Astrocyte of the cerebellum (primary cell): ENCODE measurements around the gene PRKCB.
"Not testable (repeated sequence)": the region's sequence is repeated elsewhere in the genome, so short reads cannot be mapped to it uniquely, and the experiment has no call there.

Source experiments
- DNase-seq: peaks from one replicate; pipeline ENCODE4 v3.0.0-alpha.2; 2011; ENCODE audit warnings: low read depth
- H3K4me3 ChIP-seq: 2 replicates; pipeline ENCODE4 v1.5.1; 2011; ENCODE audit warnings: mild to moderate bottlenecking, low read depth, low read length, moderate library complexity
- CTCF ChIP-seq: IDR thresholded peaks from 2 replicates; pipeline ENCODE4 v1.5.1; 2012; ENCODE audit warnings: low read length, low read depth, moderate library complexity, mild to moderate bottlenecking; ENCODE audit errors: missing control alignments
- in situ Hi-C: cut with HindIII; loops from 2 replicates; pipeline ENCODE4 v1.10.0; 2017; ENCODE audit warnings: low sequenced_read_pairs

Gene PRKCB

GRCh38 chr16:24009955-24010354, 174.2 kb downstream of the PRKCB start:
- no peak for TF ChIP-seq CTCF
- DNase-seq, result no peak
- H3K4me3 ChIP-seq, result no peak overlapping the region
- in situ Hi-C loops, result no loop called here

GRCh38 chr16:24010440-24011089, 174.8 kb downstream of the PRKCB start:
- peak; percentile 63 for TF ChIP-seq CTCF
- peak; percentile 26 for DNase-seq
- no peak overlapping the region for H3K4me3 ChIP-seq
- in situ Hi-C loops, result no loop called here

GRCh38 chr16:24011237-24011636, 175.5 kb downstream of the PRKCB start:
- no peak for TF ChIP-seq CTCF
- in situ Hi-C loops, result no loop called here
- DNase-seq, result no peak
- no peak overlapping the region for H3K4me3 ChIP-seq

- in situ Hi-C loops, result no loop called here
- TF ChIP-seq CTCF, result no peak
- H3K4me3 ChIP-seq, result no peak overlapping the region
- no peak for DNase-seq
These were observed 177.4 kb downstream of the PRKCB start for GRCh38 chr16:24013054-24013636.

- no peak overlapping the region for H3K4me3 ChIP-seq
- in situ Hi-C loops, result no loop called here
- no peak for DNase-seq
- TF ChIP-seq CTCF, result no peak
These were observed 178.3 kb downstream of the PRKCB start for GRCh38 chr16:24013864-24014645.

GRCh38 chr16:24014955-24015354, 179.2 kb downstream of the PRKCB start:
- in situ Hi-C loops, H3K4me3 ChIP-seq, DNase-seq: not testable (repeated sequence)

GRCh38 chr16:24015923-24016322, 180.1 kb downstream of the PRKCB start:
- TF ChIP-seq CTCF, result no peak
- H3K4me3 ChIP-seq, result no peak overlapping the region
- no peak for DNase-seq
- in situ Hi-C loops, result no loop called here
